Measurements from ENCODE around the gene IL10RA. TPM values are rescaled to one million over a fixed set of nuclear protein-coding genes. Genes with fewer than 3 reads are reported as not detected.

Gene IL10RA
- total RNA-seq, 1 donor from 2014 or later: 0.12 TPM

- no peak for DNase-seq (ENCODE audit: extremely low read depth, low read depth, low spot score)
Measured at GRCh38 chr11:117986981-117987574, 884 bp downstream of the IL10RA start.

GRCh38 chr11:117989351-117990102 lies 3.3 kb downstream of the IL10RA start:
- DNase-seq (ENCODE audit: extremely low read depth, low read depth, low spot score): no peak

GRCh38 chr11:117992136-117992535 lies 5.9 kb downstream of the IL10RA start:
- no peak for DNase-seq (ENCODE audit: extremely low read depth, low read depth, low spot score)

GRCh38 chr11:117992620-117993019 lies 6.4 kb downstream of the IL10RA start:
- no peak for DNase-seq (ENCODE audit: extremely low read depth, low read depth, low spot score)

GRCh38 chr11:117993988-117994745 lies 8.0 kb downstream of the IL10RA start:
- DNase-seq (ENCODE audit: extremely low read depth, low read depth, low spot score): no peak

- DNase-seq (ENCODE audit: extremely low read depth, low read depth, low spot score): no peak
Measured at GRCh38 chr11:117995472-117995871, 9.3 kb downstream of the IL10RA start.

- no peak for DNase-seq (ENCODE audit: extremely low read depth, low read depth, low spot score)
Measured at GRCh38 chr11:117996058-117996457, 9.9 kb downstream of the IL10RA start.

- no peak for DNase-seq (ENCODE audit: extremely low read depth, low read depth, low spot score)
Measured at GRCh38 chr11:117997406-117997805, 11.2 kb downstream of the IL10RA start.

- no peak for DNase-seq (ENCODE audit: extremely low read depth, low read depth, low spot score)
Measured at GRCh38 chr11:117997823-117998579, 11.8 kb downstream of the IL10RA start.

GRCh38 chr11:117998664-117999353 lies 12.6 kb downstream of the IL10RA start:
- no peak for DNase-seq (ENCODE audit: extremely low read depth, low read depth, low spot score)

- DNase-seq (ENCODE audit: extremely low read depth, low read depth, low spot score): no peak
Measured at GRCh38 chr11:117999354-117999993, 13.3 kb downstream of the IL10RA start.

- no peak for DNase-seq (ENCODE audit: extremely low read depth, low read depth, low spot score)
Measured at GRCh38 chr11:118000067-118000849, 14.1 kb downstream of the IL10RA start.

- DNase-seq (ENCODE audit: extremely low read depth, low read depth, low spot score): no peak
Measured at GRCh38 chr11:118000850-118001228, 14.6 kb downstream of the IL10RA start.

- DNase-seq (ENCODE audit: extremely low read depth, low read depth, low spot score): no peak
Measured at GRCh38 chr11:118001494-118001971, 15.3 kb downstream of the IL10RA start.

GRCh38 chr11:118002010-118002540 lies 15.9 kb downstream of the IL10RA start:
- no peak for DNase-seq (ENCODE audit: extremely low read depth, low read depth, low spot score)

- DNase-seq (ENCODE audit: extremely low read depth, low read depth, low spot score): no peak
Measured at GRCh38 chr11:118002541-118003423, 16.6 kb downstream of the IL10RA start.

GRCh38 chr11:118003456-118003855 lies 17.3 kb downstream of the IL10RA start:
- DNase-seq (ENCODE audit: extremely low read depth, low read depth, low spot score): no peak
